Fibroblast of skin of abdomen (primary cell): ENCODE measurements around the gene FFAR2.
"Not testable (repeated sequence)": the region's sequence is repeated elsewhere in the genome, so short reads cannot be mapped to it uniquely, and the experiment has no call there.

Experiments
- DNase-seq: peaks from one replicate; pipeline ENCODE4 v3.0.0-alpha.2; 2013

FFAR2 gene

GRCh38 chr19:35457173-35457572 is 9.1 kb downstream of the FFAR2 start:
- no peak for DNase-seq

- DNase-seq: no peak
Observed at GRCh38 chr19:35458192-35458591, 10.1 kb downstream of the FFAR2 start.

- no peak for DNase-seq
Observed at GRCh38 chr19:35458731-35459391, 10.8 kb downstream of the FFAR2 start.

- no peak for DNase-seq
Observed at GRCh38 chr19:35459414-35460082, 11.5 kb downstream of the FFAR2 start.

- no peak for DNase-seq
Observed at GRCh38 chr19:35460608-35461007, 12.6 kb downstream of the FFAR2 start.

- DNase-seq: no peak
Observed at GRCh38 chr19:35461060-35461459, 13.0 kb downstream of the FFAR2 start.

GRCh38 chr19:35461788-35462187 is 13.7 kb downstream of the FFAR2 start:
- DNase-seq: not testable (repeated sequence)

- no peak for DNase-seq
Observed at GRCh38 chr19:35462476-35462953, 14.5 kb downstream of the FFAR2 start.

GRCh38 chr19:35462956-35463355 is 14.9 kb downstream of the FFAR2 start:
- DNase-seq: not testable (repeated sequence)

- no peak for DNase-seq
Observed at GRCh38 chr19:35466259-35466658, 18.2 kb downstream of the FFAR2 start.

GRCh38 chr19:35468637-35469036 is 20.6 kb downstream of the FFAR2 start:
- DNase-seq: no peak

- no peak for DNase-seq
Observed at GRCh38 chr19:35470128-35470527, 22.1 kb downstream of the FFAR2 start.

- DNase-seq: not testable (repeated sequence)
Observed at GRCh38 chr19:35471075-35471474, 23.0 kb downstream of the FFAR2 start.

- DNase-seq: no peak
Observed at GRCh38 chr19:35471946-35472345, 23.9 kb downstream of the FFAR2 start.

GRCh38 chr19:35474104-35474503 is 26.0 kb downstream of the FFAR2 start:
- no peak for DNase-seq

- DNase-seq: not testable (repeated sequence)
Observed at GRCh38 chr19:35474594-35474993, 26.5 kb downstream of the FFAR2 start.

GRCh38 chr19:35476149-35476548 is 28.1 kb downstream of the FFAR2 start:
- no peak for DNase-seq

- no peak for DNase-seq
Observed at GRCh38 chr19:35478794-35479677, 31.0 kb downstream of the FFAR2 start.

- no peak for DNase-seq
Observed at GRCh38 chr19:35483089-35483488, 35.0 kb downstream of the FFAR2 start.

GRCh38 chr19:35484252-35485036 is 36.4 kb downstream of the FFAR2 start:
- no peak for DNase-seq

- no peak for DNase-seq
Observed at GRCh38 chr19:35486268-35486708, 38.2 kb downstream of the FFAR2 start.

- no peak for DNase-seq
Observed at GRCh38 chr19:35487656-35488182, 39.7 kb downstream of the FFAR2 start.
